Measurements from ENCODE around the gene KCNQ4. TPM values are rescaled to one million over a fixed set of nuclear protein-coding genes. Genes with fewer than 3 reads are reported as not detected.

Gene KCNQ4
- total RNA-seq, 1 experiment from 2014 or later: 1.4 TPM

DNA sequence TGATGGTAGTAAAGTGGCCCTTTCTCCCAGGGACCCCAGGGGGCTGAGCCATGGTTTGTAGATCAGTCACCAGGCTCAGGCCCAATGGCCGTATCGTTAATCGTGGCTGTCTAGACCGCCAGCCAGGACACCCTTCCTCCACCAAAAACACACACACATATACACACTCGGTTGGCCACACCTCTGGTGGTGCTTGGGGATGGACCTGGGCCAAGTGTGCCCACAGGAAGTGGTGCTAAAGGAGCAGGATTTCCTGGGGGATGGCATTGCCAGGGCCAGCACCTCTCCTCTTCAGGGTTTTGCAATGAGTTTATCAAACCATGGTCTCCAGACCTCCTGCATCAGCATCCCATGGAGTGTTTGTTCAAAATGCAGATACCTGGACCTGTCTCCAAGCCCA is 42.4 kb downstream of the KCNQ4 start:
- Histone ChIP-seq H2BK20ac (ENCODE audit: low read depth, low read length, poor library complexity, severe bottlenecking) (no peak overlapping the region), H2BK5ac (ENCODE audit: insufficient read length, low read length) (no peak overlapping the region), H3K56ac (ENCODE audit: insufficient read length, low read depth, low read length) (no peak overlapping the region), H2BK15ac (ENCODE audit: low read depth, low read length) (no peak overlapping the region), H4K91ac (ENCODE audit: insufficient read length, low read depth, low read length) (no peak overlapping the region), H2BK12ac (ENCODE audit: insufficient read length, low read depth, low read length) (no peak overlapping the region), H4K8ac (replicated peaks; ENCODE audit: insufficient read length, low read depth, low read length) (no peak overlapping the region), H3K9me3 (ENCODE audit: control insufficient read depth, low read depth, low read length) (no peaks in the 10 kb centered on the region), H3K23ac (ENCODE audit: insufficient read length, low read depth, low read length) (no peak overlapping the region), H3K27me3 (ENCODE audit: insufficient read depth, low read length) (no peaks in the 10 kb centered on the region), H3K79me1 (ENCODE audit: insufficient read depth, low read depth, low read length, poor library complexity, severe bottlenecking) (no peaks in the 10 kb centered on the region), H3K4me1 (ENCODE audit: insufficient read depth, low read length) (peaks cover 8% of the 10 kb centered on the region; the same call in 1 of the 2 replicates), H3K18ac (ENCODE audit: insufficient read length, low read depth, low read length) (no peak overlapping the region), H4K5ac (ENCODE audit: insufficient read length, low read depth, low read length) (no peak overlapping the region), H3T11ph (ENCODE audit: low read length) (no peak overlapping the region), H4K20me1 (ENCODE audit: control insufficient read depth, insufficient read depth, insufficient read length) (no peaks in the 10 kb centered on the region), H3K14ac (ENCODE audit: insufficient read depth, low read length) (no peak overlapping the region), H2AK5ac (ENCODE audit: insufficient read length, low read length) (no peak overlapping the region), H2BK120ac (ENCODE audit: low read depth, low read length, poor library complexity, severe bottlenecking) (no peak overlapping the region), H3K4ac (ENCODE audit: low read depth, low read length) (no peak overlapping the region), H3K4me2 (ENCODE audit: insufficient read depth, insufficient read length, low read length) (no peak overlapping the region), H3K79me2 (ENCODE audit: insufficient read depth, low read length) (no peaks in the 10 kb centered on the region), H3K9ac (ENCODE audit: extremely low read depth, insufficient read length, low read length) (no peak overlapping the region), H2AFZ (ENCODE audit: low read length) (no peak overlapping the region), H3K23me2 (ENCODE audit: insufficient read length, low read depth, low read length, poor library complexity, severe bottlenecking) (no peaks in the 10 kb centered on the region), H3K27ac (ENCODE audit: insufficient read length, low read depth, low read length) (no peak overlapping the region)
- Mint-ChIP-seq H3K4me1 (peaks cover 22 to 25% of the 10 kb centered on the region in 2 experiments), H3K9me3 (no peaks in the 10 kb centered on the region), H3K27me3 (ENCODE audit: low read depth) (no peaks in the 10 kb centered on the region; the same call in none of the 2 replicates), H3K4me3 (no peak overlapping the region), H3K36me3 (ENCODE audit: insufficient read depth in 1 of 3, low read depth in 3 of 3) (no peaks in the 10 kb centered on the region), H3K27ac (peak overlapping the region in 1 of 3 experiments; percentile 72; a peak in 1 of 7 replicates)
- DNase-seq: no peak
- whole genome bisulfite sequencing (ENCODE audit: extremely low coverage, insufficient read length, low lambda C conversion rate): no CpG with 5 or more reads among the region's 5 CpGs
- TF ChIP-seq, protein P1, sequence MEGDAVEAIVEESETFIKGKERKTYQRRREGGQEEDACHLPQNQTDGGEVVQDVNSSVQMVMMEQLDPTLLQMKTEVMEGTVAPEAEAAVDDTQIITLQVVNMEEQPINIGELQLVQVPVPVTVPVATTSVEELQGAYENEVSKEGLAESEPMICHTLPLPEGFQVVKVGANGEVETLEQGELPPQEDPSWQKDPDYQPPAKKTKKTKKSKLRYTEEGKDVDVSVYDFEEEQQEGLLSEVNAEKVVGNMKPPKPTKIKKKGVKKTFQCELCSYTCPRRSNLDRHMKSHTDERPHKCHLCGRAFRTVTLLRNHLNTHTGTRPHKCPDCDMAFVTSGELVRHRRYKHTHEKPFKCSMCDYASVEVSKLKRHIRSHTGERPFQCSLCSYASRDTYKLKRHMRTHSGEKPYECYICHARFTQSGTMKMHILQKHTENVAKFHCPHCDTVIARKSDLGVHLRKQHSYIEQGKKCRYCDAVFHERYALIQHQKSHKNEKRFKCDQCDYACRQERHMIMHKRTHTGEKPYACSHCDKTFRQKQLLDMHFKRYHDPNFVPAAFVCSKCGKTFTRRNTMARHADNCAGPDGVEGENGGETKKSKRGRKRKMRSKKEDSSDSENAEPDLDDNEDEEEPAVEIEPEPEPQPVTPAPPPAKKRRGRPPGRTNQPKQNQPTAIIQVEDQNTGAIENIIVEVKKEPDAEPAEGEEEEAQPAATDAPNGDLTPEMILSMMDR (conservative IDR thresholded peaks at IDR 0.05): no peak
